MCF 10A (cell line): ENCODE data around the gene ARID5B. TPM values are rescaled to one million over a fixed set of nuclear protein-coding genes. Genes with fewer than 3 reads are reported as not detected.

Experiments used
- BruUV-seq: library from RNA; stranded (reverse); fragments of 400-500 nt; replicated peaks from 2 replicates; lab custom pipeline; 2021; lab: Mats Ljungman, UMichigan
- CTCF ChIA-PET: fragments of 300-600 bp; sonication (Branson Sonifier 250); formaldehyde crosslinking; extraction: SDS; loops from one replicate; lab custom pipeline; 2021; ENCODE audit warnings: antibody characterized with exemption, inconsistent platforms; lab: Yijun Ruan, JAX
- POLR2A ChIA-PET: fragments of 300-600, 350-650 bp; sonication (Branson Sonifier 250); formaldehyde crosslinking; extraction: SDS; loops from one replicate; lab custom pipeline; 2020; ENCODE audit warnings: antibody characterized with exemption, inconsistent platforms; lab: Yijun Ruan, JAX
- DNase-seq: peaks from one replicate; pipeline ENCODE4 v3.0.0-alpha.2; 2018; ENCODE audit not compliant: unreplicated experiment
- H3K27ac Mint-ChIP-seq: one replicate; pipeline ENCODE4 v1.8.0; 2022; ENCODE audit warnings: mild to moderate bottlenecking, low read depth, mixed read lengths; ENCODE audit not compliant: unreplicated experiment
- H3K27me3 Mint-ChIP-seq: one replicate; pipeline ENCODE4 v1.8.0; 2022; ENCODE audit warnings: mixed read lengths; ENCODE audit not compliant: insufficient read depth, unreplicated experiment
- H3K36me3 Mint-ChIP-seq: one replicate; pipeline ENCODE4 v1.8.0; 2022; ENCODE audit warnings: mild to moderate bottlenecking, moderate library complexity, mixed read lengths; ENCODE audit not compliant: insufficient read depth, unreplicated experiment
- H3K4me1 Mint-ChIP-seq: one replicate; pipeline ENCODE4 v1.8.0; 2022; ENCODE audit warnings: mixed read lengths; ENCODE audit not compliant: insufficient read depth, unreplicated experiment
- H3K4me3 Mint-ChIP-seq: one replicate; pipeline ENCODE4 v1.8.0; 2022; ENCODE audit warnings: mild to moderate bottlenecking, moderate library complexity, mixed read lengths; ENCODE audit not compliant: unreplicated experiment
- H3K9me3 Mint-ChIP-seq: one replicate; pipeline ENCODE4 v1.8.0; 2022; ENCODE audit warnings: mixed read lengths; ENCODE audit not compliant: unreplicated experiment
- CTCF ChIP-seq: fragments of 200-600 bp; IDR thresholded peaks from one replicate; pipeline ENCODE4 v1.8.0; 2022; ENCODE audit warnings: antibody characterized with exemption, mild to moderate bottlenecking; ENCODE audit not compliant: unreplicated experiment
- intact Hi-C: fragments of 100-400 bp; cut with micrococcal nuclease; formaldehyde crosslinking; loops from 2 replicates; pipeline ENCODE4 v1.14.1; 2022
- total RNA-seq: library from RNA; stranded (reverse); gene quantifications from 2 replicates; pipeline ENCODE4 v1.2.3, GENCODE V29; 2022

ARID5B gene
- total RNA-seq, 1 experiment from 2014 or later = 12.2 TPM

GRCh38 chr10:61878740-61879068 is 22.8 kb upstream of the ARID5B start:
- CTCF ChIA-PET = interaction anchor here (1.6 kb wide), 1 partner anchor 18 kb away, joined by 7 read pairs; no protein-coding TSS in a partner anchor
- intact Hi-C loops = no loop called here
- DNase-seq = no peak
- no peak overlapping the region for H3K4me3 Mint-ChIP-seq
- H3K9me3 Mint-ChIP-seq = no peaks in the 10 kb centered on the region
- no peak overlapping the region for H3K27ac Mint-ChIP-seq
- no peaks in the 10 kb centered on the region for H3K36me3 Mint-ChIP-seq
- peaks cover 7% of the 10 kb centered on the region for H3K4me1 Mint-ChIP-seq
- POLR2A ChIA-PET = interaction anchor here (1.0 kb wide), 1 partner anchor 8 kb away, joined by 3 read pairs; no protein-coding TSS in a partner anchor
- BruUV-seq = no TSS peak
- no peak for TF ChIP-seq CTCF
- H3K27me3 Mint-ChIP-seq = no peaks in the 10 kb centered on the region

DNA sequence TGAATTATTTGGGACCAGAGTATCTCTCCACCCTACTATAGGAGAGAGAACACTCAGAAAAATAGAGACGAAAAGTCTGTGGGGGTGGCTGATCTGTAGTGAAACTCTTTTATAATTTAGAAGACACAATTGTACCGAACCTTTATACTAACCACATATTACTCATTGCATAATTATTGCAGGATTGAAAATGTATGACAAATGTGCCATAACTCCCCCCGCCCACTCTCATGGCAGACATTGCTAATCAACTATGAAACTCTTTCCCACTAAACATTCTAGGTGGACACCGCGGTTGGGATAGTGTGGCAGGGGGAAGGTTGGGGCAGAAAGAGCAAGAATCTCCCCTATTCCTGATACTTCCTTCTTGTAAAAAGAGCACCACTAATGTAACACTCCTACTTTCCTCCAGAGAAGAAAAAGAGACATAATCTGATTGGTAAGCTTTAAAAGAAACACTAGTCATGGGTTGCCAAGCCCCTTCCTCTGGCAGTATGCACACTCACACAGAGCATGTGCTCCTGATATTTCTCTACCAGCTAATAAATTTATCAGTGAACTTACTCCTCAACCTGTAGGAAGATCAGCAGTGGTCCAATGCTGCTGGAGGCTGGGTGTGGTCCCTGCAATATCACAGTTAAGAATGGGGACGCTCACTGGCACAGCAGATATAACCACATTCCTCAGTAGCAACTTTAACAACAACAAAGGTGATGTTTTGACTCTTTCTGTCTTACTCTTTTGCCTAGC is 18.7 kb upstream of the ARID5B start:
- ChIA-PET CTCF (interaction anchor here (0.6 to 3.0 kb wide), 2 partner anchors 14 to 756 kb away, joined by 3 to 17 read pairs; no protein-coding TSS in a partner anchor), POLR2A (interaction anchor here (0.6 to 1.1 kb wide), 2 partner anchors 22 to 39 kb away, joined by 3 read pairs; no protein-coding TSS in a partner anchor)
- H3K36me3 Mint-ChIP-seq = no peaks in the 10 kb centered on the region
- H3K4me1 Mint-ChIP-seq = peaks cover 7% of the 10 kb centered on the region
- no TSS peak for BruUV-seq
- no peak overlapping the region for H3K27ac Mint-ChIP-seq
- H3K27me3 Mint-ChIP-seq = no peaks in the 10 kb centered on the region
- no peak for DNase-seq
- no peaks in the 10 kb centered on the region for H3K9me3 Mint-ChIP-seq
- intact Hi-C loops = no loop called here
- H3K4me3 Mint-ChIP-seq = no peak overlapping the region
- TF ChIP-seq CTCF = no peak

GRCh38 chr10:61883371-61884025 is 18.0 kb upstream of the ARID5B start:
- no peaks in the 10 kb centered on the region for H3K9me3 Mint-ChIP-seq
- CTCF ChIA-PET = interaction anchor here (0.6 to 3.0 kb wide), 2 partner anchors 14 to 755 kb away, joined by 3 to 17 read pairs; no protein-coding TSS in a partner anchor
- no peaks in the 10 kb centered on the region for H3K27me3 Mint-ChIP-seq
- no TSS peak for BruUV-seq
- peaks cover 13% of the 10 kb centered on the region for H3K4me1 Mint-ChIP-seq
- no peak for TF ChIP-seq CTCF
- H3K36me3 Mint-ChIP-seq = no peaks in the 10 kb centered on the region
- H3K27ac Mint-ChIP-seq = no peak overlapping the region
- no peak for DNase-seq
- POLR2A ChIA-PET = interaction anchor here (0.6 kb wide), 1 partner anchor 38 kb away, joined by 3 read pairs; no protein-coding TSS in a partner anchor
- intact Hi-C loops = no loop called here
- no peak overlapping the region for H3K4me3 Mint-ChIP-seq

DNA sequence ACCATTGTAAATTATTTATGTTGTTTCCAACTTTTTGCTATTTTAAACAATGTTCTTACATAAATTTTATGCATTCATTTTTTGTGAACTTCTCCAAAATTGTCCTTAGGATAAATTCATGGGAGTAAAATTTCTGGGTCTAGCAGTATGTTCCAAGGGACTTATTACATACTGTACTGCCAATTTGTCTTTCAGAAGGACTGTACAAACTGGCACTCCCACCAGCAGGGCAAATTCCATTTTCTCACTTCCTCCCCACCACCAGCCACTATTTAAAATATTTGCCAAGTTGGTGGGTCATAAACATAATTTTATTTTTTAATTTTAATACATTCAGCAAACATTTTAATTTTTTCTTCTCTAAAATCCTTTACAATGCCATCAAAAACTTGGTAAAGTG is 13.7 kb upstream of the ARID5B start:
- intact Hi-C loops = no loop called here
- H3K4me1 Mint-ChIP-seq = peaks cover 18% of the 10 kb centered on the region
- TF ChIP-seq CTCF = no peak
- CTCF ChIA-PET = no interaction called here
- no peak overlapping the region for H3K27ac Mint-ChIP-seq
- no peaks in the 10 kb centered on the region for H3K36me3 Mint-ChIP-seq
- POLR2A ChIA-PET = no interaction called here
- H3K27me3 Mint-ChIP-seq = no peaks in the 10 kb centered on the region
- no TSS peak for BruUV-seq
- no peak for DNase-seq
- H3K9me3 Mint-ChIP-seq = no peaks in the 10 kb centered on the region
- no peak overlapping the region for H3K4me3 Mint-ChIP-seq
